ENCODE results near the gene BANP. TPM values are rescaled to one million over a fixed set of nuclear protein-coding genes. Genes with fewer than 3 reads are reported as not detected.
A peak's percentile ranks its signal among the peaks of the same experiment; 100 is the strongest.

The BANP gene
- total and polyA plus RNA-seq, 12 donors, result 10.4 to 29.8 (median 21.7) TPM

DNA sequence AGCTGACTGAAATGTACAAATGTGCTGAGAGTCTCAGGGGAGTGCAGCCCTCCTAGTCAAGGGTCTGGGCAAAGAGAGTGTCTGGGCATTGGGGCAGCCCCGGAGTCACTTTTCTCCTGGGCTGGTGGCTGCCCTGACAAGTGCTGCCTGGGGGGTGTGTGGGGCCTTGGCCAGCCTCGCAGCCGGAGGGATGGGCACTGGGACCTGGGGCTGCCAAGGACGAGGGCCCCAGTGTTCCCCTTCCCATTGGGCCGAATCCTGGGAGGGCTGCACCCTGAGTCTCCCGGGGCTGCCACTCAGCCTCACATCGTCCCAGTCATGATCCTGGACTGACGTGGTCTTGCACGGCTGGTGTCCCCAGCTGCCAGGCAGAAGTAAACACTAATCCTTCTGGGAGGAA lies 132.3 kb downstream of the BANP start:
- no peak overlapping the region for H3K4me3 ChIP-seq
- no peaks in the 10 kb centered on the region for H3K27me3 ChIP-seq
- intact Hi-C loops (cut with DNase I), result no loop called here
- H3K36me3 ChIP-seq (replicated peaks in 1 of 2), result no peaks in the 10 kb centered on the region
- no peaks in the 10 kb centered on the region for H3K9me3 ChIP-seq (replicated peaks in 1 of 3)
- no peak overlapping the region for H3K27ac ChIP-seq
- DNase-seq, result no peak
- TF ChIP-seq POLR2A (IDR thresholded peaks at IDR 0.05), result no peak
- no peak for TF ChIP-seq CTCF (IDR thresholded peaks at IDR 0.05)
- WGBS, 4 donors, result 44 to 69% (median 61%) methylated on average over 3 to 9 of the region's 9 CpGs
- no peaks in the 10 kb centered on the region for H3K4me1 ChIP-seq (replicated peaks in 1 of 2)

GRCh38 chr16:88084881-88085280 lies 133.6 kb downstream of the BANP start:
- no peak overlapping the region for H3K27ac ChIP-seq

GRCh38 chr16:88086571-88087516 lies 135.6 kb downstream of the BANP start:
- H3K36me3 ChIP-seq (replicated peaks in 1 of 2), result no peaks in the 10 kb centered on the region
- intact Hi-C loops (cut with DNase I), result no loop called here

More at GRCh38 chr16:88084881-88085280, 133.6 kb downstream of the BANP start:
- DNase-seq, result peak in 3 of 7 donors; percentile 35 to 49 (median 41)
- TF ChIP-seq CTCF (IDR thresholded peaks at IDR 0.05) (no peak), POLR2A (IDR thresholded peaks at IDR 0.05) (no peak)
- H3K9me3 ChIP-seq (replicated peaks in 1 of 3), result no peaks in the 10 kb centered on the region
- H3K4me3 ChIP-seq, result no peak overlapping the region
- intact Hi-C loops (cut with DNase I), result no loop called here
- 42 to 50% (median 46%) methylated on average over 3 of the region's 3 CpGs for WGBS, 4 donors
- H3K4me1 ChIP-seq (replicated peaks in 1 of 2), result no peaks in the 10 kb centered on the region
- no peaks in the 10 kb centered on the region for H3K36me3 ChIP-seq (replicated peaks in 1 of 2)
- H3K27me3 ChIP-seq, result no peaks in the 10 kb centered on the region

GRCh38 chr16:88087517-88087877 lies 136.3 kb downstream of the BANP start:
- TF ChIP-seq POLR2A (IDR thresholded peaks at IDR 0.05), result no peak
- TF ChIP-seq CTCF (IDR thresholded peaks at IDR 0.05), result no peak
- H3K27ac ChIP-seq, result no peak overlapping the region
- DNase-seq, result no peak
- H3K4me1 ChIP-seq (replicated peaks in 1 of 2), result no peaks in the 10 kb centered on the region
- H3K27me3 ChIP-seq, result no peaks in the 10 kb centered on the region
- H3K36me3 ChIP-seq (replicated peaks in 1 of 2), result no peaks in the 10 kb centered on the region
- intact Hi-C loops (cut with DNase I), result no loop called here
- no peaks in the 10 kb centered on the region for H3K9me3 ChIP-seq (replicated peaks in 1 of 3)
- no peak overlapping the region for H3K4me3 ChIP-seq
- WGBS, 4 donors, result 68 to 86% (median 72%) methylated on average over 11 to 16 of the region's 16 CpGs

More at GRCh38 chr16:88086571-88087516, 135.6 kb downstream of the BANP start:
- 69 to 78% (median 73%) methylated on average over 19 to 34 of the region's 34 CpGs for WGBS, 4 donors
- H3K4me1 ChIP-seq (replicated peaks in 1 of 2), result no peaks in the 10 kb centered on the region
- DNase-seq, result no peak
- TF ChIP-seq POLR2A (IDR thresholded peaks at IDR 0.05) (no peak), CTCF (IDR thresholded peaks at IDR 0.05) (no peak)
- H3K27ac ChIP-seq, result no peak overlapping the region
- H3K9me3 ChIP-seq (replicated peaks in 1 of 3), result no peaks in the 10 kb centered on the region
- H3K27me3 ChIP-seq, result no peaks in the 10 kb centered on the region
- no peak overlapping the region for H3K4me3 ChIP-seq
